Raji (cell line): ENCODE results near the gene PIN4.

ENCODE experiments used
- POLR2A ChIP-seq: IDR thresholded peaks from 2 replicates; pipeline ENCODE4 v1.6.1; 2011; ENCODE audit warnings: low read depth, low read length, control low read depth; ENCODE audit not compliant: insufficient read depth

The PIN4 gene

DNA sequence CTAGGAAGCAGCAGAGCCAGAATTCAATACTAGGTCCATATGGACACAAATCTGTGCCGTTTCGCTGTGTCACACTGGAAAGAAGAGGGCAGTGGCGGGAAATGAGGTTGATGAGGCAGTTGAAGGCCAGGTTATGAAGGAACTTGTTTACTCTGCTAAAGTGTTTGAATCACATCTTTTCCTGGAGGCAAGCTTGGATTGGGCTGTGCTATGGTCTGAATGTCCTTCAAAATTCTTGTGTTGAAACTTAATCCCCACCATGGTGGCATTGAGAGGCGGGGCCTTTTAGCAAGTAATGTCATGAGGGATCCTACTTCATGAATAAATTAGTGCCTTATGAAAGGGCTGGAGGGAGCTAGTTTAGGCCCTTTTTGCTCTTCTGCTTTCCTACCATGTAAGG lies 59.4 kb downstream of the PIN4 start:
- TF ChIP-seq POLR2A, result no peak

- TF ChIP-seq POLR2A, result no peak
These were observed 61.9 kb downstream of the PIN4 start for GRCh38 chrX:72243472-72243871.

DNA sequence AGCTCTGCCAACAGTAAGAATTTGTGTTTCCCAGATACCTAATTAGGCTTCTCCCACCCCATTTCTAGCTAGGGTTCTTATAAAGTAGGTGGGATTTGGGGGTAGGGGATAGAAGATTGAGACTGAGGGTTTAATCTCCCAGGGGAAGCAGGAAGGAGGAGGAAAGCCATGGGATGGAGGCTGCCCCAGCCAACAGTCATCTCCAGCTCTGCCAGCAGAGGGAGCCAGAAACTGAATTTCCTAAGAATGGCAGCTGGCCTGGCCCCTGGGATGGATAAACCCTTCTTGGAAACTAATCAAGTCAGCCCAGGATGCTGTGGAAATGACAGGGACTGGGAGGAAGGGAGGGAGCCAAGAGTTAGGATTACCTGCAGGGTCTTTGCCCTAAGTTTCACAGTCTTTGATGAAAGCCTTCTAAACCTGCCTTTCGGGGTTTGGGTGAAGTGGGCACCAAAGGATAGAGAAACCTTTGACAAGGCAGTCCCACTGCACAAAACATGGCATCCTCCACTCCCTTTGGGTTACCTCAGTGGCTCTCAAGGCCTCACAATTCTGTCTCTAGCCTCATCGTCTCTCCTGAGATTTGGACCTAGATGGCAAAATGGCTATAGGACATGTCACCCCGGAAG lies 64.0 kb downstream of the PIN4 start:
- TF ChIP-seq POLR2A, result no peak

DNA sequence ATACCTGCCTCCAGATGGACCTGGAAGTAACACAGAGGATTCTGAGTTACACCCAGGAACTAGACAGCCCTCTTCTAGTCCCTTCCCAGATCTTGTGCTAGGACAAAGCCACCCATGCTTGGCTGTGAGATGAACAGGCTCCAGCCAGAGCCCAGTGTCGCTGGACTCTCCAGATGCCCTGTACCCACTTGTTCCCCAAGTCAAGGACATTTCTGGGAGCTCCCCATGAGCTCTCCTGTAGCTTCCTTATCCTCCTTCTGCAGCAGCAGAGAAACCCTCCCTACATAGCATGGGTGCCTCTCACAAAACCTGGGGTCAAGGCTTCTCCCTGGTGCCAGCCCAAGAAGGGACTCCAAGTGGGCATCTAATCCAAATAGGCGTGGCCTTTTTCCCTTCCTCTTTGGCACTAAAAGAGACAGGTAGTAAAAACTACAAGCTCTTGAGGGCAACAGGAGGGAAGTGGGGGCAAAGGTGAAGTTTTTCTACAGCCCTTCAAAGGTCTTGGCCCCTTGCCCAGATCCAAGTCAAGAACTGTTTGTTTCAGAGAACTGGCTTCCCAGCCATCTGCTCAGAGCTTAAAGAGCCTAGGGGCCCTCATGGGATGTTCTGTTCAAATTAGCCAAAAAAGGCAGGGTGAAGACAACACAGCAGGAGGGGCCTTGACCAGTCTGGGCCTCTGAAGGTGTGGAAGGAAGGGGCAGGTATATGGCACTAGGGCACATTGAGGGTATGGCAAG lies 65.8 kb downstream of the PIN4 start:
- no peak for TF ChIP-seq POLR2A
